H1 (cell line): ENCODE measurements around the gene CELSR1. TPM values are rescaled to one million over a fixed set of nuclear protein-coding genes. Genes with fewer than 3 reads are reported as not detected.

ENCODE experiments used
- BACH1 ChIP-seq: IDR thresholded peaks from 2 replicates; pipeline ENCODE4 v1.6.1; 2012; ENCODE audit warnings: low read length, improper control_type of control experiment
- HDAC2 ChIP-seq, 2 experiments: fragments of 300-600 bp in 1 of 2; sonication (generic) in 1 of 2; IDR thresholded peaks; 2 replicates each; pipeline ENCODE4 v1.6.1; 2011 to 2012; ENCODE audit warnings: low read depth in 2 of 2, low read length in 2 of 2, mild to moderate bottlenecking in 2 of 2, moderate library complexity in 2 of 2, borderline replicate concordance in 1 of 2, inconsistent platforms in 1 of 2
- KDM4A ChIP-seq: IDR thresholded peaks from one replicate; pipeline ENCODE4 v1.7.1; 2012; ENCODE audit warnings: low read depth, mild to moderate bottlenecking, moderate library complexity, low read length, inconsistent platforms; ENCODE audit not compliant: severe bottlenecking
- TEAD4 ChIP-seq: IDR thresholded peaks from 2 replicates; pipeline ENCODE4 v1.6.1; 2012; ENCODE audit warnings: low read depth, low read length, inconsistent platforms, mixed read lengths
- polyA plus RNA-seq, 7 experiments: library from polyadenylated mRNA; depleted of rRNA in 3 of 7; stranded (reverse) in 5 of 7; unstranded in 2 of 7; fragments of >200 nt in 5 of 7; fragments of 200-250 nt in 2 of 7; gene quantifications; 1 replicate in 5 of 7; 2 replicates in 1 of 7; 4 replicates in 1 of 7; pipeline versions ENCODE4 v1.2.1 to v1.2.3, GENCODE V29; 2011 to 2013; ENCODE audit warnings: missing spikeins in 2 of 7, mixed read lengths in 2 of 7
- total RNA-seq: library from RNA; stranded (reverse); fragmentation: NEBNext Ultra II Directional; extraction: Animal tissue kit (Norgen Biotek cat#: 25700); gene quantifications from 2 replicates; pipeline ENCODE4 v1.2.1, GENCODE V29; 2021

The CELSR1 gene
- total and polyA plus RNA-seq, 2 of the 8 experiments (the other 6 are each of a cell fraction or from before 2014, with no cell fraction given) = 9.0 to 12.4 TPM

DNA sequence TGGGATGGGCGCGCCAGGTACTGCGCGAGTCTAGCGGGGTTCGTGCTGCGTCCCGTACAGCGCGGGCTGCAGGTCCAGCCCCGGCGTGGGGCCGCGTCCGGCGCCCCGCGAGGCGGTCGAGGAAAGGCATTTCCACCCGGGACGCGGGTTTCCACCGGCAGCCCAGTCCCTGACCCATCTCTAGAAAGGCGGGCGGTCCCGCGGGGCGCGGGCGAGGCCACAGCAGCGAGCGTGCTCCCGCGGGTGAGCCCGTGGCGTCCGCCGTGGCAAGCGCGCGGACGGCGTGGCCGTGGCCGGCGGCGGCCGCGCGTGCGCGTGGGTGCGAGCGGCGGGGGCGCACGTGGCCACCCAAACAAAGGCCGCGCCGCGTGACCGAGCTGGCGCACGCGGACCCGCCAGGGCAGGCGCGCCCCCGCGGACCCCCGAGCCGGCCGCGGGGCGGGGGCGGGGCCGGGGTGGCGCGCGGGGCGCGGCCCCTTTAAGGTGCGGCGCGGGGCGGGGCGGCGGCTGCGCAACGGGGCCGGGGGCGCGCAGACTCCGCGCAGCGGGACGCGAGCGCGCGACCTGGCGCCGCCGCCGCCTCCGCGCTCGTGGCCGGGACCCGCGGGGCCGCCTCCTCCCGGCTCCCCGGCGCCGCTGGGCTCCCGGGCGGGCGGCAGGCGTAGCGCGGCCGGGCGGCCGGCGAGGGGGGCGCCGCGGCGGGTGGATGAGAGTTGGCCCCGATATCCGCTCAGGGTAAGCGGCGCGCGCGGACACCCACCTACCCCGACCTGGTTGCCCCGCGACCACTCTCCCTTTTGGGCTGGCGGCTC lies 39.3 kb upstream of the CELSR1 start (continued):
- TF ChIP-seq TEAD4 = no peak
- peak; percentile 42; the same call in 1 of the 2 replicates for TF ChIP-seq BACH1
- peak; percentile 66 for TF ChIP-seq KDM4A
- TF ChIP-seq HDAC2 (IDR thresholded peaks at IDR 0.05; ENCODE audit: borderline replicate concordance in 1 of 2, low read depth in 2 of 2, low read length in 2 of 2) = no peak
